ENCODE results near the gene C1QTNF6. TPM values are rescaled to one million over a fixed set of nuclear protein-coding genes. Genes with fewer than 3 reads are reported as not detected.

C1QTNF6 gene
- total and polyA plus RNA-seq, 2 of the 4 experiments (the other 2 are of a cell fraction), result 1.1 to 10.9 TPM

DNA sequence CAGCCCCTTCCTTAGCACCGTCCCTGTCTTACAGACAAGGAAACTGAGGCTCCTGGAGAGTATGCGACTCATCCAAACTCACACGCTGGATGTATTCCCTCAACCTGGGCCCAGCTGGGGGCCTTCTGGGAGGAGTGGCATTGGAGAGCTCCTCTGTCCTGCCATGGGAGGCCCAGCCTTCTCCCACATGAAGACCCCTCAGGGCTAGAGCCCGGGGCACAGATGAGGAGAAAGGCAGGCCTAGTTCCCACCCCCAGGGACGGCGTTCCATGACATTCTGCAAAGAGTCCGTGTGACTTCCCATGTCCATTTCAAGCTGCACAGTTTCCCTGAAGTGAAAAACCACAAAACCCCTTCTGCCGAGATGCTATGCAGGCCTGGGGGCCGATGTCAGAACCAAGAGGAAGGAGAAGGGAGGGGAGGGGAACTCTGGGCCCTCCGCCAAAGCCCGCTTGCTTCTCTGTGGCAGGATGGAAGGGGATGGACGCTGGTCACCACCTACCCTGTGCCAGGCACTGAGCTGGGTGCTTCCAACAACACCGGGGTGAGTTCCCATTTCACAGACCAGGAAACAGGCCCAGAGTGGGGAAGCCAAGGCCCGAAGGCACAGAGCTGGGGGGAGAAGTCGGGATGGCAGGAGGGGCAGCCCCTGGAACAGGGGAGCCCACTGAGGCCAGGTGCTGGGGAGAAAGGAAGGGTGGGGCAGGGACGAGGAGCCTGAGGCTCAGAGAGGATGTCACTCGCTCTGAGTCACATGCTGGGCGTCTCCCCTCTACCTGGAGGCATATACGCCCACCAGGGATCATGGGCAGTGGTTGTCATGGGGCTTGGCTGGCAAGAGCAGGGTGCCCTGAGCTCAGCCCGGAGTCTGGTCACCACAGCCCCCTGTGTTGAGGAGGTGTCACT lies 40.3 kb upstream of the C1QTNF6 start:
- Histone ChIP-seq H3K9me3 (ENCODE audit: control insufficient read depth, insufficient read depth, low read length) (no peaks in the 10 kb centered on the region), H3K27ac (ENCODE audit: insufficient read depth, low read length) (no peak overlapping the region; the same call in 1 of the 2 replicates), H3K36me3 (ENCODE audit: control insufficient read depth, insufficient read depth, low read length) (no peaks in the 10 kb centered on the region), H2AK5ac (ENCODE audit: low read depth, low read length) (peak overlapping the region; percentile 88), H2BK5ac (ENCODE audit: low read depth, low read length, poor library complexity, severe bottlenecking) (peak overlapping the region; percentile 71), H3K4me2 (ENCODE audit: low read depth, low read length) (no peak overlapping the region), H3K18ac (ENCODE audit: low read depth, low read length) (peak overlapping the region; percentile 35; the same call in 1 of the 2 replicates), H4K5ac (ENCODE audit: low read depth, low read length) (peak overlapping the region; percentile 49), H4K91ac (ENCODE audit: insufficient read depth, low read depth, low read length) (peak overlapping the region; percentile 77), H4K8ac (ENCODE audit: low read depth in 2 of 2, low read length in 2 of 2) (peak overlapping the region; percentile 5 to 76; a peak in 2 of 4 replicates), H3K4ac (ENCODE audit: low read depth, low read length) (peak overlapping the region; percentile 90), H2BK120ac (ENCODE audit: low read depth, low read length) (peak overlapping the region; percentile 79), H2AK9ac (replicated peaks; ENCODE audit: low read depth, low read length, poor library complexity) (peak overlapping the region; percentile 88), H2BK20ac (ENCODE audit: low read depth, low read length) (peak overlapping the region; percentile 80), H2AFZ (replicated peaks; ENCODE audit: low read length, poor library complexity) (peak overlapping the region; percentile 64), H3K9me1 (ENCODE audit: insufficient read depth, low read length) (peaks cover 15% of the 10 kb centered on the region), H3K4me3 (ENCODE audit: insufficient read depth, low read depth, low read length) (no peak overlapping the region), H3K9ac (ENCODE audit: low read depth, low read length) (no peak overlapping the region), H3K27me3 (ENCODE audit: control insufficient read depth, insufficient read depth, low read length) (no peaks in the 10 kb centered on the region), H4K20me1 (ENCODE audit: insufficient read depth, low read length) (peaks cover 7% of the 10 kb centered on the region), H3K23ac (ENCODE audit: low read depth, low read length) (peak overlapping the region; percentile 7), H3K79me1 (ENCODE audit: low read depth in 1 of 2, low read length in 2 of 2) (peaks cover 0 to 7% of the 10 kb centered on the region in 2 experiments; a peak in 1 of 4 replicates), H3K14ac (replicated peaks; ENCODE audit: low read depth, low read length) (peak overlapping the region; percentile 37), H2BK15ac (ENCODE audit: low read depth, low read length) (peak overlapping the region; percentile 77; the same call in 2 of the 3 replicates), H3K4me1 (ENCODE audit: control insufficient read depth, insufficient read depth, low read length) (peaks cover 22% of the 10 kb centered on the region), H3K56ac (ENCODE audit: extremely low read depth, insufficient read depth, low read length) (0 out of 2 replicates have a peak overlapping the region, but pooled peaks have one; percentile 22)
- no TSS peak for BruUV-seq (replicated peaks)
- DNase-seq (peak; percentile 27), ATAC-seq (ENCODE audit: low read depth) (peak; percentile 5; the same call in 1 of the 2 replicates)
- intact Hi-C loops (cut with micrococcal nuclease), result no loop called here
- WGBS, 2 experiments (ENCODE audit: extremely low coverage in 2 of 2, insufficient read length in 1 of 2), result 70% methylated on average over 3 of the region's 20 CpGs; no CpG with 5 or more reads in 1 of the 2 experiments
- TF ChIP-seq SMC3 (IDR thresholded peaks at IDR 0.05; ENCODE audit: low read depth, low read length), result no peak
- no peak for TF ChIP-seq MAZ (IDR thresholded peaks at IDR 0.05; ENCODE audit: borderline replicate concordance, low read depth, low read length)
- TF ChIP-seq MAFK (IDR thresholded peaks at IDR 0.05; ENCODE audit: low read depth, low read length), result no peak
- no peak for TF ChIP-seq CHD1 (IDR thresholded peaks at IDR 0.05; ENCODE audit: low read depth, low read length)
- TF ChIP-seq POLR2A (IDR thresholded peaks at IDR 0.05; ENCODE audit: low read depth, low read length), result no peak
- TF ChIP-seq CEBPB (IDR thresholded peaks at IDR 0.05; ENCODE audit: low read depth, low read length), result no peak
- TF ChIP-seq MXI1 (IDR thresholded peaks at IDR 0.05; ENCODE audit: borderline replicate concordance, low read depth, low read length), result no peak
- ChIA-PET POLR2A (ENCODE audit: unreplicated experiment) (no interaction called here), CTCF (interaction anchor here (0.6 kb wide), 1 partner anchor 182 kb away, joined by 5 read pairs; no protein-coding TSS in a partner anchor)
- in situ Hi-C loops (cut with MboI; ENCODE audit: low sequenced_read_pairs), result no loop called here
- dilution Hi-C loops (cut with HindIII; ENCODE audit: low sequenced_read_pairs, unreplicated experiment), result no loop called here
